ENCODE results near the gene PRDM8. TPM values are rescaled to one million over a fixed set of nuclear protein-coding genes. Genes with fewer than 3 reads are reported as not detected.

PRDM8 gene
- total RNA-seq, 4 donors from 2014 or later, result 1.4 to 5.2 (median 3.2) TPM

DNA sequence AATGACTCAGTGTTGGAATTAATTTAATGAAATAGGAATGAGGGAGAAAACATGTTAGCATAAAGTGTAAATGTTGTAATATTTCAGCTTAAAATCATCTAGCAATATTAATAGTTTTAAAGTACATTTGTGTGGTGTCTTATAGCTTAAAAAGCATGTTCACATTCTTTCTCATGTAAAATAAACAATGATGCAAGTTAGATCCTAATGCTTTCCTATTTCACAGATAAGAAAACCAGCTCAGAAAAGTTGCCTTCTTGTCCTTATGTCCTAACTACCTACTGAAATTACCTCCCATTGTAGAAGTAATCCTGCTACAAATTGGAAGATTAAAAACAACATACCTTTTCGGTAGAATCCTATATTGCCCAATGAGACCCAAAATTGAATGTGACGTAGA, 40.9 kb upstream of the PRDM8 start:
- TF ChIP-seq, protein P1, sequence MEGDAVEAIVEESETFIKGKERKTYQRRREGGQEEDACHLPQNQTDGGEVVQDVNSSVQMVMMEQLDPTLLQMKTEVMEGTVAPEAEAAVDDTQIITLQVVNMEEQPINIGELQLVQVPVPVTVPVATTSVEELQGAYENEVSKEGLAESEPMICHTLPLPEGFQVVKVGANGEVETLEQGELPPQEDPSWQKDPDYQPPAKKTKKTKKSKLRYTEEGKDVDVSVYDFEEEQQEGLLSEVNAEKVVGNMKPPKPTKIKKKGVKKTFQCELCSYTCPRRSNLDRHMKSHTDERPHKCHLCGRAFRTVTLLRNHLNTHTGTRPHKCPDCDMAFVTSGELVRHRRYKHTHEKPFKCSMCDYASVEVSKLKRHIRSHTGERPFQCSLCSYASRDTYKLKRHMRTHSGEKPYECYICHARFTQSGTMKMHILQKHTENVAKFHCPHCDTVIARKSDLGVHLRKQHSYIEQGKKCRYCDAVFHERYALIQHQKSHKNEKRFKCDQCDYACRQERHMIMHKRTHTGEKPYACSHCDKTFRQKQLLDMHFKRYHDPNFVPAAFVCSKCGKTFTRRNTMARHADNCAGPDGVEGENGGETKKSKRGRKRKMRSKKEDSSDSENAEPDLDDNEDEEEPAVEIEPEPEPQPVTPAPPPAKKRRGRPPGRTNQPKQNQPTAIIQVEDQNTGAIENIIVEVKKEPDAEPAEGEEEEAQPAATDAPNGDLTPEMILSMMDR (IDR thresholded peaks at IDR 0.05), result no peak
- DNase-seq (ENCODE audit: low spot score) (no peak), ATAC-seq (ENCODE audit: low FRiP score) (no peak)

DNA sequence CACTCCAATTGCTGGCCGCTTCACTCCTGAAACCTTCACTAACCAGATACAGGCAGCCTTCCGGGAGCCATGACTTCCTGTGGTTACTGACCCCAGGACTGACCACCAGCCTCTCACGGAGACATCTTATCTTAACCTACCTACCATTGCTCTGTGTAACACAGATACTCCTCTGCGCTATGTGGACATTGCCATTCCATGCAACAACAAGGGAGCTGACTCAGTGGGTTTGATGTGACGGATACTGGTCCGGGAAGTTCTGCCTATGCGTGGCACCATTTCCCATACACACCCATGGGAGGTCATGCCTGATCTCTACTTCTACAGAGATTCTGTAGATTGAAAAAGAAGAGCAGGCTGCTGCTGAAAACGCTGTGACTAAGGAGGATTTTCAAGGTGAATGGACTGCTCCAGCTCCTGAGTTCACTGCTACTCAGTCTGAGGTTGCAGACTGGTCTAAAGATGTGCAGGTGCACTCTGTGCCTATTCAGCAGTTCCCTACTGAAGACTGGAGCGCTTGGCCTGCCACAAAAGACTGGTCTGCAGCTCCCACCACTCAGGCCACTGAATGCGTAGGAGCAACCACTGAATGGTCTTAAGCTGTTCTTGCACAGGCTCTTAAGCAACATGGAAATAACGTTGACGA, 35.8 kb upstream of the PRDM8 start:
- TF ChIP-seq, protein P1 (IDR thresholded peaks at IDR 0.05), result no peak
- ATAC-seq (ENCODE audit: low FRiP score) (no peak), DNase-seq (ENCODE audit: low spot score) (no peak)

DNA sequence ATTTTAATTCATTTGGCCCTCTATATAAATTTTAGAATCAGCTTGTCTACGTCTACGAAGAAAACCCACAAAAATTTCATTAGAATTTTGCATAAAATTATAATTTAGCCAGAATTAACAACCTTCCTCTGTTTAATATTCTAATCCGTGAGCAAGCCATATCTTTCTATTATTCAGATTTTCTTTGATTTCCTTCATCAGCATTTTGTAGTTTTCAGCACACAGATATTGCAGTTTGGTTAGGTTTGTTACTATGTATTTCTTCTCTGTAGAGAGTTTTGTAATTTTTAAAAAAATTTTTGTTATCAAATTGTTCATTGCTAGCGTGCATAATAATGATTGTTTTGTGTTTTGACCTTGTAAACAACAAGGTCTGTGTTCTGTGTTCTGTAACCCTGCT, 34.9 kb upstream of the PRDM8 start:
- ATAC-seq (ENCODE audit: low FRiP score) (no peak), DNase-seq (ENCODE audit: low spot score) (no peak)
- TF ChIP-seq, protein P1 (IDR thresholded peaks at IDR 0.05), result no peak

DNA sequence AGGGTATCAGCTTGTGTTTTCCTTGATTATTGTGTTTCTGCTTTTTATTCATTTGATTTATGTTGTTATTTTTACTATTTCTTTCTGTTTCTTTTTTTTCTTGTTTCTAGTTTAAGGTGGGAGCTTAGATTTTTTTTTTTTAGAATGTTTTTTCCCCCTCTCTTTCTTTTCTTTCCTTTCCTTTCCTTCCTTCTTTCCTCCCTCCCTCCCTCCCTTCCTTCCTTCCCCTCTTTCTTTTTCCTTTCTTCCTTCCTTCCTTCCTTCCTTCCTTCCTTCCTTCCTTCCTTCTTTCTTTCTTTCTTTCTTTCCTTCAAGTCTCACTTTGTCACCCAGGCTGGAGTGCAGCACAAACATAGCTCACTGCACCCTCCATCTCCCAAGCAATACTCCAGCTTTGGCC, 31.4 kb upstream of the PRDM8 start:
- TF ChIP-seq, protein P1 (IDR thresholded peaks at IDR 0.05), result no peak
- ATAC-seq (ENCODE audit: low FRiP score) (no peak), DNase-seq (ENCODE audit: low spot score) (no peak)

DNA sequence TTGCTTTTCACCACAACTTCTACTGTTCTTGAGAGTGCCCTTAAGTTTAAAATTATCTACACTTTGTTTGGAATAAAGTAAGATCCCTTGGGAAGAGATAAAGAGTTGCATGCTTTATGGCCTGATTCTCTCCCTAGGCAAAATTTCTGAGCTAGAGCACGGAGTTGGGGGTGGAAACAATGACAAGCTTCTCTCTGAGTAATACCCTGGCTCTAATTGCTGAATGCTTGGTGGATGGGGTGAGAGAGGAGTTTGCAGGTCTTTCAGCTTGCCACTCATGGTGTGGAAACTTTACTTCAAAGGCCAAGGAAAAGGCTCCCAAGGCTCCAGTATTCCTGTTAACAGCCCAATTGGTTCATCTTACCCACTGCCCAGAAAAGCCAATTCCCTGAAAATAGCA, 26.1 kb upstream of the PRDM8 start:
- no peak for ATAC-seq (ENCODE audit: low FRiP score)
- no peak for DNase-seq (ENCODE audit: low spot score)
- TF ChIP-seq, protein P1 (IDR thresholded peaks at IDR 0.05), result no peak

DNA sequence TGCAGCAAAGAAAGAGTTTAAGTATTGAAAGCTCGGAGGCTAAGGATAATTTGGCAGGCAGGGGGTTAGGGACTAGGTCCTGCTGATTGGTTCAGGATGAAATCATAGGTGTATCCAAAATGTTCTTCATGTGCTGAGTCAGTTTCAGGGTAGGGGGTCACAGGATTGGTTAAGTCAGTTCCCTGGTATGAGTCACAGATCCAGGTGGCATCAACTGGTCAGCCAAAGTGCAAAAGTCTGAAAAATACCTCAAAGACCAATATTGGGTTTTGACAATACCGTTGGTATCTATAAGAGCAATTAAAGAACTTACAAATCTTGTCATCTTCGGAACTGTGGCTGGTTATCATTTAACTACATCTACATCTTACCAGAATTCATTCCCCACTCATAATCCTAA, 25.6 kb upstream of the PRDM8 start:
- TF ChIP-seq, protein P1 (IDR thresholded peaks at IDR 0.05), result no peak

DNA sequence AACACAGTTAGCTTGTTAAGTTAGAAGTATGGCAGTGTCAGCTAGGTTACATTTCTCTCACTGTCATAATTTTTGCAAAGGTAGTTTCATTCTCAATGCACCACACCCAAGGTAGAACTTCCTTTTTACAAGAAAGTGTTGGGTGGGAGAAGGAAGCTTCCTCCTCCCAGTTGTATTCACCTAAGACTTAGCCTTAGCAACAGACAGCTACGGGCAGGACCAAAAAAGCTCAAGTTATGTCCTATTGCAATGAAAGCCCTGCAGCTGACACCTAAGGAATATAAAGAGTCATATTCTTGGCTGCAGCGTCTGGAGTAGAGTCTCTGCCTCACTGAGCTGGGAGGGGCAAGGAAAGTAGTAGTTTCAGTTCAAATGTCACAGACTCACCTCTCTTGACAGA, 25.1 kb upstream of the PRDM8 start:
- ATAC-seq (ENCODE audit: low FRiP score), result no peak
- TF ChIP-seq, protein P1 (IDR thresholded peaks at IDR 0.05), result no peak

More for the DNA sequence above, 25.6 kb upstream of the PRDM8 start:
- no peak for ATAC-seq (ENCODE audit: low FRiP score)
- DNase-seq (ENCODE audit: low spot score), result no peak

More for the DNA sequence above, 25.1 kb upstream of the PRDM8 start:
- no peak for DNase-seq (ENCODE audit: low spot score)
